NT2/D1 (cell line): Measurements from ENCODE around the gene PNPLA7.

Experiments used
- YY1 ChIP-seq: IDR thresholded peaks from 2 replicates; pipeline ENCODE4 v1.6.1; 2011; ENCODE audit not compliant: insufficient read length, insufficient read depth
- ZNF274 ChIP-seq: IDR thresholded peaks from 2 replicates; pipeline ENCODE4 v1.6.1; 2011; ENCODE audit warnings: mild to moderate bottlenecking, low read depth, low read length

GRCh38 chr9:137474271-137474670 is 75.9 kb downstream of the PNPLA7 start:
- no peak for TF ChIP-seq ZNF274
- TF ChIP-seq YY1 = no peak
